Hepatic stellate cell (primary cell): ENCODE data around the gene PRR23E.

Source experiments
- DNase-seq: peaks from one replicate; pipeline ENCODE4 v3.0.0; 2011; ENCODE audit warnings: low spot score

PRR23E gene

GRCh38 chr3:127209840-127210653 lies 17.1 kb downstream of the PRR23E start:
- DNase-seq: no peak

- no peak for DNase-seq
Measured at GRCh38 chr3:127210654-127210943, 17.7 kb downstream of the PRR23E start.

- no peak for DNase-seq
Measured at GRCh38 chr3:127211118-127212060, 18.5 kb downstream of the PRR23E start.

GRCh38 chr3:127212231-127212630 lies 19.3 kb downstream of the PRR23E start:
- DNase-seq: no peak

GRCh38 chr3:127212711-127213110 lies 19.8 kb downstream of the PRR23E start:
- DNase-seq: no peak

GRCh38 chr3:127213381-127213918 lies 20.5 kb downstream of the PRR23E start:
- DNase-seq: no peak

- DNase-seq: no peak
Measured at GRCh38 chr3:127214975-127215374, 22.0 kb downstream of the PRR23E start.

GRCh38 chr3:127215714-127216414 lies 22.9 kb downstream of the PRR23E start:
- DNase-seq: no peak

GRCh38 chr3:127216415-127217261 lies 23.7 kb downstream of the PRR23E start:
- no peak for DNase-seq

- DNase-seq: no peak
Measured at GRCh38 chr3:127217596-127218453, 24.9 kb downstream of the PRR23E start.

- no peak for DNase-seq
Measured at GRCh38 chr3:127218454-127218922, 25.6 kb downstream of the PRR23E start.

GRCh38 chr3:127220497-127220896 lies 27.6 kb downstream of the PRR23E start:
- DNase-seq: no peak

GRCh38 chr3:127221037-127221436 lies 28.1 kb downstream of the PRR23E start:
- DNase-seq: no peak

GRCh38 chr3:127221446-127222035 lies 28.6 kb downstream of the PRR23E start:
- DNase-seq: no peak

GRCh38 chr3:127222163-127222562 lies 29.2 kb downstream of the PRR23E start:
- no peak for DNase-seq

- DNase-seq: no peak
Measured at GRCh38 chr3:127222664-127223063, 29.7 kb downstream of the PRR23E start.

- DNase-seq: no peak
Measured at GRCh38 chr3:127224118-127224517, 31.2 kb downstream of the PRR23E start.

GRCh38 chr3:127226457-127226856 lies 33.5 kb downstream of the PRR23E start:
- no peak for DNase-seq

GRCh38 chr3:127226946-127227842 lies 34.3 kb downstream of the PRR23E start:
- no peak for DNase-seq
